Ramos (cell line): ENCODE measurements around the gene PVR.
"Not testable (repeated sequence)": the region's sequence is repeated elsewhere in the genome, so short reads cannot be mapped to it uniquely, and the experiment has no call there.

ENCODE experiments used
- in situ Hi-C: fragments of 300-500 bp; cut with MboI; formaldehyde crosslinking; loops from one replicate; pipeline ENCODE4 v1.14.3; 2022; ENCODE audit warnings: low sequenced_read_pairs; ENCODE audit not compliant: unreplicated experiment

Gene PVR, protein sequence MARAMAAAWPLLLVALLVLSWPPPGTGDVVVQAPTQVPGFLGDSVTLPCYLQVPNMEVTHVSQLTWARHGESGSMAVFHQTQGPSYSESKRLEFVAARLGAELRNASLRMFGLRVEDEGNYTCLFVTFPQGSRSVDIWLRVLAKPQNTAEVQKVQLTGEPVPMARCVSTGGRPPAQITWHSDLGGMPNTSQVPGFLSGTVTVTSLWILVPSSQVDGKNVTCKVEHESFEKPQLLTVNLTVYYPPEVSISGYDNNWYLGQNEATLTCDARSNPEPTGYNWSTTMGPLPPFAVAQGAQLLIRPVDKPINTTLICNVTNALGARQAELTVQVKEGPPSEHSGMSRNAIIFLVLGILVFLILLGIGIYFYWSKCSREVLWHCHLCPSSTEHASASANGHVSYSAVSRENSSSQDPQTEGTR

DNA sequence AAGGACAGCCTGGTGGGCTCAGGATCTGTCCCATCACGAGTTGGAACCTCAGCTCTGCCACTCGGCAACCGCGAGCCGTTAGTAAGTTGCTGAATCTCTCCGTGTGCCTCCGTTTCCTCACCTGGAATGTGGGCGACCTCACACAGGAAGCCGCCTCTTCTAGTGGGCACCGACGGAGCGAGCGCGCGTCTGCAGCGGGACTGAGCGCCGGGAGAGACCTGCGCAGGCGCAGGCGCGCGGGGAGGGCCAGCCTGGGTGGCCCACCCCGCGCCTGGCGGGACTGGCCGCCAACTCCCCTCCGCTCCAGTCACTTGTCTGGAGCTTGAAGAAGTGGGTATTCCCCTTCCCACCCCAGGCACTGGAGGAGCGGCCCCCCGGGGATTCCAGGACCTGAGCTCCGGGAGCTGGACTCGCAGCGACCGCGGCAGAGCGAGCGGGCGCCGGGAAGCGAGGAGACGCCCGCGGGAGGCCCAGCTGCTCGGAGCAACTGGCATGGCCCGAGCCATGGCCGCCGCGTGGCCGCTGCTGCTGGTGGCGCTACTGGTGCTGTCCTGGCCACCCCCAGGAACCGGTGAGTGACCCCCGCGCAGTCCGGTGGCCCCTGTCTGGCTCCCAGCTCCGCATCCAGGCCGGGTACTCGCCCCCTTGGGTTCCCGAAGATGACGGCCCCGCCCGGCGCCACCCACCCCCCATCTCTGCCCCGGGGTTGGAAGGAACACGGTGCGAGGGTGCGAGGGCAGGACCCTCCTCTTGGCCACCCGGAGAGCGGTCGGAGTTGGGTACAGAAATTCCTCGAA is at the start of gene PVR:
TSS of gene PVR (plus strand) at position 306 of the 797 bp plus-strand sequence. CDS start at position 493, 187 bp downstream.
- in situ Hi-C loops, result no loop called here

- in situ Hi-C loops, result no loop called here
Observed at GRCh38 chr19:44596428-44597130, 47.1 kb upstream of the PVR start.

- in situ Hi-C loops, result no loop called here
Observed at GRCh38 chr19:44597131-44597491, 46.6 kb upstream of the PVR start.

DNA sequence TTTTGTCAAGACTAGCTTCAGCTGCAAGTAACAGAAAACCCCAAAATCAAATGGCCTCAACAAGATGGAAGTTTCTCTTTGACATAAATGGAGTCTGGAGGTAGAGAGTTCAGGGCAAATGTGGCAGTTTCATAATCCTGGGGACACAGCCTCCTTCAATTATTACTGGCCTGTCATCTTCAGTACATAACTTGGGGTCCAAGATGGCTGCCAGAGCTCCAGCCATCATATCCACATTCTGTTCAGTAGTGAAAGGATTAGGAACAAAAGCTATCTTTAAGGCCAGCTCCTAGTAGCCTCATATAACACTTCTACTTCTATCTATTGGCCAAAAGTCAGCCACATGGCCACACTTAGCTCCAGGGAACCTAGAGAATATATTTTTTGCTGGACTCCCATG is 45.4 kb upstream of the PVR start:
- in situ Hi-C loops, result no loop called here

- in situ Hi-C loops, result no loop called here
Observed at GRCh38 chr19:44598880-44599279, 44.8 kb upstream of the PVR start.

DNA sequence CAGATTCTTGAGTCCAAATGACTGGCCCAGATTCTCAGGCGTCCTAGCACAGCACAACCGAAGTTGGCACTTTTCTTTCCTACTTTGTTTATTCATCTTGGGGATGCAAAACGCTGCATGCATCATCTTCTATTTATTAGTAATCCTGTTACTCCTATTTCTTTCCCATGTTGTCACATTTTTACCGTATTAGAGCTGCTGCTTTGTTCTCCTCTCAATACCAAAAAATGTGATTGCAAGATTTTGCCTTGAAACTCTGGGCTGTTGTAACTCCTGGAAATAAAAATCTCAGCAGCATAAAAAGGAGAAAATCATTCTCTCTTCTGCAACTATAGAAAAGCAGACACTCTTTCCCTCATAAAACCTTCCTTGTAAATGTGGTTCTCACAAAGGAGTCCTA is 43.2 kb upstream of the PVR start:
- in situ Hi-C loops, result no loop called here

GRCh38 chr19:44602081-44602480 is 41.6 kb upstream of the PVR start:
- in situ Hi-C loops, result no loop called here

- in situ Hi-C loops, result no loop called here
Observed at GRCh38 chr19:44603201-44603945, 40.3 kb upstream of the PVR start.

DNA sequence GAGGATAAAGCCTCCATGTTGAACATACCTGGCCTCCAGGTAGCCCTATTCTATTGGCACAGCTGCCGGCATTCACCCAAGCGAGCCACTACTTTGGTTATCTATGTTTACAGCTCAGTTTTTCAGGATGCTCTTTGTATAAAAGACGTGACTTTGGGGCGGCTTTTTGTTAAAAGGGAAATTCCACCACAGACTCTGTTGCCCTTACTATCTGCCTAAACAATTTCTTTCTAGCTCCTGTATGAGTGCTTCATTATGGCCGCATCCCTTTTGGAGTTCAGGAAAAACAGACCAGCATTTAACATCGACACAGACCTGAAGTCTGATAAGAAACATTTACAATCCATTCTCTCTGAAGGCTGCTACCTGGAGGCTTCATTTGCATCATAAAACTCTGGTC is 39.5 kb upstream of the PVR start:
- in situ Hi-C loops, result no loop called here

- in situ Hi-C loops, result no loop called here
Observed at GRCh38 chr19:44605547-44605946, 38.2 kb upstream of the PVR start.

DNA sequence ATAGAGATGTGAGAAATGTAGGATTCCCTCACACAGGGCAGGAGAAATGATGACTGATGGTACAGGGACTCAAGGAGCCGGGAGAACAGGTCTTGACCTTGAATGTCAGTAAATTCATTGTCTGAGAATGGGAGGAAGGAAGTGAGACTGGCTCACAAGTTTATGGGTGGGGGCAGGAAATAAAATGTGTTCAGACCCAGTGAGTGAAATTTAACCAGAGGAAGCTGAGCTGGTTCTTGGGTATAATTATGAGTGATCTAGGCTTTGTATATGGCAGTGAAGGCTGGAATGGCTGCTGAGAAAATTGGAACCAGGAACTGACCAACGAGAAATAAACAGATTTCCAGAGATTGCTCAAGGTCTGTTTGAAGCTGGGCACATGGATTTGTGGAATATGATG is 36.7 kb upstream of the PVR start:
- in situ Hi-C loops, result no loop called here

- in situ Hi-C loops, result no loop called here
Observed at GRCh38 chr19:44607917-44608316, 35.8 kb upstream of the PVR start.

- in situ Hi-C loops, result no loop called here
Observed at GRCh38 chr19:44608391-44608821, 35.3 kb upstream of the PVR start.

DNA sequence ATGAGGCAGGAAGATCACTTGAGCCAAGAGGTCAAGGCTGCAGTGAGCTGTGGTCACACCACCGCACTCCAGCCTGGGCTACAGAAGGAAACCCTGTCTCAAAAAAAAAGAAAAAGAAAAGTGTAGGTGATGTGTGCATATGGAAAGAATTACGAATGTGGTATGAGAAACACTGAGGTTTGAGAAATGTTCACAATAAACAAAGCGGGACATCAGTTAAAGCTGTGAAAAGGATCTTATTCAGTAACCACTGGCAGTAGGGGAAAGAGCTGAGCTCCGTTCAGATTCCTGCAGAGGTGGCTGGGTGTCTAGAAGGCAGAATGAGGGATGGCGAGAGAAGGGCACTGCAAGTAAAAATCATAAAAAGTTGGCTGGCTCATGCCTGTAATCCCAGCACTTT is 34.5 kb upstream of the PVR start:
- in situ Hi-C loops, result no loop called here

DNA sequence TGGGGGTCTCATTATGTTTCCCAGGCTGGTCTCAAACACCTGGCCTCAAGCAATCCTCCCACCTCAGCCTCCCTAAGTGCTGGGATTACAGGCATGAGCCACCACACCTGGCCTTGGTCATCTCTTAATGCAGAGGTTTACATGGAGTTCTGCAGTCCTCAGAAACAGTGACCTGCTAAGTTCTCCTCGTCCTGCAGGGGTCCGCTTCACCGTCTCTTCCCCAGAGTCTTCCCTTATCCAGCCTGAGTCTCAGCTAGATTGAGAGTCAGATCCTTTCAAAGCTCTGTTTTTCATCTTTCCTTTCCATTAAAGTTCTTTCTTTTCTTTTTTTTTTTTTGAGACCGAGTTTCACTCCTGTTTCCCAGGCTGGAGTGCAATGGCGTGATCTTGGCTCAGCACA is 33.2 kb upstream of the PVR start:
- in situ Hi-C loops, result not testable (repeated sequence)

DNA sequence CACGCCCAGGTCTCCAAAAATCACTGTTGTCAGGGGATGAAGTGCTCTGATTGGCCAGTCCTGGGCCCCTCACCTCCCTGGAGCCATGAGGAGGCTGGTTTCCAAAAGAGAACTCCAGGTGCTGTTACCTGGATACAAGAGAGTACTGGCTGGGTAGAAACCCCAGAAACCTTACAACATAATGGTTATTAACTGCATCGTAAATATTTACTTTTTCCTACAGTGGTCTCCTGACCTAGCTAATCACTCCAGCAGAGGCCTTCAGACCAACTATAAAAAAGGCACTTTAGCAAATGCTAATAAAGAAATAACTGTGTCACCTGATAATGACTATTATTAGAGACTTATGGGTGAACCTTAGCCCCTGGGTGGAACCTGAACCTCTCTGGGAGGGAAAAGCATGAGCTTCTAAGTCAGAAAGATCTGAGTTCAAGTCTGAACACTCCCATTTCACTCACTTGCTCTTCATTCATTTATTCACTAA is 31.9 kb upstream of the PVR start:
- in situ Hi-C loops, result no loop called here

GRCh38 chr19:44613295-44614178 is 30.2 kb upstream of the PVR start, which contains the start of gene IGSF23:
Gene IGSF23 (plus strand): TSS chr19:44613563. CDS start chr19:44613646, 83 bp downstream.
- in situ Hi-C loops, result no loop called here

DNA sequence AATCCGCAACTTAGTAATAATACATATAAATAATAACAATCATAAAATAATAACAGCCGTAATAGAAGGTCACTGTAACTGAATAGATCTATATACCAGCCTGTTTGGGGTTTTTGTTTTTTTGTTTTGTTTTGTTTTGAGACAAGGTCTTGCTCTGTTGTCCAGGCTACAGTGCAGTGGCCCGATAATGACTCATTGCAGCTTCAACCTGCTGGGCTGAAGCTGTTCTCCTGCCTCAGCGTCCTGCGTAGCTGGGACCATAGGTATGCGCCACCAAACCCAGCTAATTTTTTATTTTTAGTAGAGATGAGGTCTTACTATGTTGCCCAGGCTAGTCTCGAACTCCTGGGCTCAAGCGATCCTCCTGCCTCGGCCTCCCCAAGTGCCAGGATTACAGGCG is 29.4 kb upstream of the PVR start:
- in situ Hi-C loops, result no loop called here

DNA sequence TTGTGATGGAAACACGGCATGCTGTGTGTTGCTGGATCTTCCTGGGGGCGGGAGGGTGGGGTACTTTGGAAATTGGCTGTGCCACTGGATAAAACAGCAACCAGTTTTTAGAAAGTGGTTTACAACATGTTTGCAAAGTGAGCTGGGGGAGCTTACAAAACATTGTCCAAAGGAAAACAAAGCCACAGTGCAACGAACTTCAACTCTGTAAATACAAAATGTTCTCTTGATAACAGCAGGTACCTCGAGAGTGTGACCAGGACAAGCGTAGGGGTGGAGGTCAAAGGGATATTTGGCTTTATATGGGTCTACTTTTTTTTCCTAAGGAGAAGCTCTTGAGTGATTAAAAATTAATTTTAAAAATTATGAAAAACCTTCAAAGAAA is 27.9 kb upstream of the PVR start:
- in situ Hi-C loops, result no loop called here
